GM12891 (cell line): ENCODE results near the gene SCT.

Experiments
- PAX5 ChIP-seq: IDR thresholded peaks from 2 replicates; pipeline ENCODE4 v1.6.1; 2011; ENCODE audit warnings: low read length, moderate library complexity, mild to moderate bottlenecking; ENCODE audit not compliant: insufficient read depth, severe bottlenecking
- POLR2A ChIP-seq: IDR thresholded peaks from 2 replicates; pipeline ENCODE4 v1.6.1; 2011; ENCODE audit warnings: low read depth, low read length, control low read depth
- POLR2AphosphoS5 ChIP-seq: IDR thresholded peaks from 2 replicates; pipeline ENCODE4 v1.6.1; 2011; ENCODE audit warnings: low read depth, low read length, control low read depth
- SPI1 ChIP-seq: IDR thresholded peaks from 2 replicates; pipeline ENCODE4 v1.6.1; 2011; ENCODE audit warnings: low read depth, low read length, control low read depth
- TAF1 ChIP-seq: IDR thresholded peaks from 2 replicates; pipeline ENCODE4 v1.6.1; 2011; ENCODE audit warnings: low read depth, low read length, control low read depth

GRCh38 chr11:637333-637592 is 10.3 kb upstream of the SCT start:
- TF ChIP-seq POLR2A (no peak), SPI1 (no peak), POLR2AphosphoS5 (no peak), PAX5 (no peak), TAF1 (no peak)
